Measurements from ENCODE around the gene FHIT.

FHIT gene

GRCh38 chr3:59821274-59821673, 1430.0 kb downstream of the FHIT start:
- no peak overlapping the region for H3K4me3 ChIP-seq (ENCODE audit: low read depth, low read length)
- no peak for DNase-seq (ENCODE audit: low read depth)
- TF ChIP-seq CTCF (IDR thresholded peaks at IDR 0.05; ENCODE audit: low read depth, low read length, missing control alignments): no peak

GRCh38 chr3:59820352-59820934, 1430.8 kb downstream of the FHIT start:
- no peak overlapping the region for H3K4me3 ChIP-seq (ENCODE audit: low read depth, low read length)
- TF ChIP-seq CTCF (IDR thresholded peaks at IDR 0.05; ENCODE audit: low read depth, low read length, missing control alignments): no peak

GRCh38 chr3:59818919-59819300, 1432.3 kb downstream of the FHIT start:
- no peak overlapping the region for H3K4me3 ChIP-seq (ENCODE audit: low read depth, low read length)
- TF ChIP-seq CTCF (IDR thresholded peaks at IDR 0.05; ENCODE audit: low read depth, low read length, missing control alignments): no peak
- no peak for DNase-seq (ENCODE audit: low read depth)

More at GRCh38 chr3:59820352-59820934, 1430.8 kb downstream of the FHIT start:
- DNase-seq (ENCODE audit: low read depth): no peak

GRCh38 chr3:59818033-59818918, 1433.0 kb downstream of the FHIT start:
- DNase-seq (ENCODE audit: low read depth): no peak

GRCh38 chr3:59817511-59817910, 1433.7 kb downstream of the FHIT start:
- TF ChIP-seq CTCF (IDR thresholded peaks at IDR 0.05; ENCODE audit: low read depth, low read length, missing control alignments): no peak
- no peak overlapping the region for H3K4me3 ChIP-seq (ENCODE audit: low read depth, low read length)
- no peak for DNase-seq (ENCODE audit: low read depth)

More at GRCh38 chr3:59818033-59818918, 1433.0 kb downstream of the FHIT start:
- TF ChIP-seq CTCF (IDR thresholded peaks at IDR 0.05; ENCODE audit: low read depth, low read length, missing control alignments): no peak
- H3K4me3 ChIP-seq (ENCODE audit: low read depth, low read length): no peak overlapping the region

GRCh38 chr3:59816312-59816711, 1434.9 kb downstream of the FHIT start:
- no peak for DNase-seq (ENCODE audit: low read depth)
- no peak for TF ChIP-seq CTCF (IDR thresholded peaks at IDR 0.05; ENCODE audit: low read depth, low read length, missing control alignments)
- H3K4me3 ChIP-seq (ENCODE audit: low read depth, low read length): no peak overlapping the region
